HFFc6 (cell line): Measurements from ENCODE around the gene SLC16A12. TPM values are rescaled to one million over a fixed set of nuclear protein-coding genes. Genes with fewer than 3 reads are reported as not detected.
"Not testable (repeated sequence)": the region's sequence is repeated elsewhere in the genome, so short reads cannot be mapped to it uniquely, and the experiment has no call there.

Experiments used
- DNase-seq: peaks from one replicate; pipeline ENCODE4 v3.0.0-alpha.2; 2018
- H3K27ac Mint-ChIP-seq: 2 replicates; pipeline ENCODE4 v1.8.0; 2020; ENCODE audit warnings: mild to moderate bottlenecking, mixed read lengths
- H3K27me3 Mint-ChIP-seq: 2 replicates; pipeline ENCODE4 v1.8.0; 2021; ENCODE audit warnings: mild to moderate bottlenecking, moderate library complexity, mixed read lengths; ENCODE audit not compliant: insufficient read depth
- H3K36me3 Mint-ChIP-seq: 2 replicates; pipeline ENCODE4 v1.8.0; 2021; ENCODE audit warnings: low read depth, mixed read lengths
- H3K4me1 Mint-ChIP-seq: 2 replicates; pipeline ENCODE4 v1.8.0; 2020; ENCODE audit warnings: low read depth, mixed read lengths
- H3K4me3 Mint-ChIP-seq: 2 replicates; pipeline ENCODE4 v1.8.0; 2020; ENCODE audit warnings: mild to moderate bottlenecking, moderate library complexity, mixed read lengths
- H3K9me3 Mint-ChIP-seq: 2 replicates; pipeline ENCODE4 v1.8.0; 2020; ENCODE audit warnings: mild to moderate bottlenecking, mixed read lengths
- total RNA-seq, 6 experiments: library from RNA; stranded (reverse); fragmentation: NEBNext Ultra II Directional; extraction: Animal tissue kit (Norgen Biotek cat#: 25700); gene quantifications; 2 replicates in 1 of 6; 3 replicates in 5 of 6; pipeline ENCODE4 v1.2.3, GENCODE V29; 2021
- TF ChIP-seq, protein P1 (sequence below): fragments of 200-600 bp; sonication (generic); IDR thresholded peaks from 2 replicates; pipeline ENCODE4 v1.5.0; 2021; ENCODE audit warnings: antibody characterized with exemption, mild to moderate bottlenecking

The SLC16A12 gene
- total RNA-seq, 6 experiments from 2014 or later: not detected

DNA sequence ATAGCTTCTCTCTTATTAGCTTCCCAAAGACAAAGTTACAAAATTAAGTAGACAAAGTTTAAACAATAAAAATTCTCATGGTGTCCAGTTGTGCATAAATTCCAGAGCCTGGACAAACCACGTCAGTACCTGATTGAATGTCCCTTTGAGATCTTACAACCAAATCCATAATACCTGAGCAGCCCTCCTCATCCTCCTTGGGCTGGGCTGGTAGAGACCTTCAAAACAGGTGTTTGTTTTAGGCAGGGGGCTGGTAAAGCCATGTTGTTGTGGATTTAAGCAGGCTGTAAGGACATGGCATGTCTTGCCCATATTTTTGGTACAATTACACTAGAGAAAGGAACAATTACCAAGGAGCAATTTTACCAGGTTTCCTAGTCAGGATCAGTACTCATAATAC, 118.9 kb downstream of the SLC16A12 start:
- Mint-ChIP-seq H3K27ac (peak overlapping the region; percentile 96), H3K9me3 (peaks cover 11% of the 10 kb centered on the region), H3K4me3 (peak overlapping the region; percentile 94), H3K36me3 (peaks cover 35% of the 10 kb centered on the region), H3K4me1 (peaks cover 54% of the 10 kb centered on the region), H3K27me3 (no peaks in the 10 kb centered on the region)
- no peak for DNase-seq
- TF ChIP-seq, protein P1, sequence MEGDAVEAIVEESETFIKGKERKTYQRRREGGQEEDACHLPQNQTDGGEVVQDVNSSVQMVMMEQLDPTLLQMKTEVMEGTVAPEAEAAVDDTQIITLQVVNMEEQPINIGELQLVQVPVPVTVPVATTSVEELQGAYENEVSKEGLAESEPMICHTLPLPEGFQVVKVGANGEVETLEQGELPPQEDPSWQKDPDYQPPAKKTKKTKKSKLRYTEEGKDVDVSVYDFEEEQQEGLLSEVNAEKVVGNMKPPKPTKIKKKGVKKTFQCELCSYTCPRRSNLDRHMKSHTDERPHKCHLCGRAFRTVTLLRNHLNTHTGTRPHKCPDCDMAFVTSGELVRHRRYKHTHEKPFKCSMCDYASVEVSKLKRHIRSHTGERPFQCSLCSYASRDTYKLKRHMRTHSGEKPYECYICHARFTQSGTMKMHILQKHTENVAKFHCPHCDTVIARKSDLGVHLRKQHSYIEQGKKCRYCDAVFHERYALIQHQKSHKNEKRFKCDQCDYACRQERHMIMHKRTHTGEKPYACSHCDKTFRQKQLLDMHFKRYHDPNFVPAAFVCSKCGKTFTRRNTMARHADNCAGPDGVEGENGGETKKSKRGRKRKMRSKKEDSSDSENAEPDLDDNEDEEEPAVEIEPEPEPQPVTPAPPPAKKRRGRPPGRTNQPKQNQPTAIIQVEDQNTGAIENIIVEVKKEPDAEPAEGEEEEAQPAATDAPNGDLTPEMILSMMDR: no peak

DNA sequence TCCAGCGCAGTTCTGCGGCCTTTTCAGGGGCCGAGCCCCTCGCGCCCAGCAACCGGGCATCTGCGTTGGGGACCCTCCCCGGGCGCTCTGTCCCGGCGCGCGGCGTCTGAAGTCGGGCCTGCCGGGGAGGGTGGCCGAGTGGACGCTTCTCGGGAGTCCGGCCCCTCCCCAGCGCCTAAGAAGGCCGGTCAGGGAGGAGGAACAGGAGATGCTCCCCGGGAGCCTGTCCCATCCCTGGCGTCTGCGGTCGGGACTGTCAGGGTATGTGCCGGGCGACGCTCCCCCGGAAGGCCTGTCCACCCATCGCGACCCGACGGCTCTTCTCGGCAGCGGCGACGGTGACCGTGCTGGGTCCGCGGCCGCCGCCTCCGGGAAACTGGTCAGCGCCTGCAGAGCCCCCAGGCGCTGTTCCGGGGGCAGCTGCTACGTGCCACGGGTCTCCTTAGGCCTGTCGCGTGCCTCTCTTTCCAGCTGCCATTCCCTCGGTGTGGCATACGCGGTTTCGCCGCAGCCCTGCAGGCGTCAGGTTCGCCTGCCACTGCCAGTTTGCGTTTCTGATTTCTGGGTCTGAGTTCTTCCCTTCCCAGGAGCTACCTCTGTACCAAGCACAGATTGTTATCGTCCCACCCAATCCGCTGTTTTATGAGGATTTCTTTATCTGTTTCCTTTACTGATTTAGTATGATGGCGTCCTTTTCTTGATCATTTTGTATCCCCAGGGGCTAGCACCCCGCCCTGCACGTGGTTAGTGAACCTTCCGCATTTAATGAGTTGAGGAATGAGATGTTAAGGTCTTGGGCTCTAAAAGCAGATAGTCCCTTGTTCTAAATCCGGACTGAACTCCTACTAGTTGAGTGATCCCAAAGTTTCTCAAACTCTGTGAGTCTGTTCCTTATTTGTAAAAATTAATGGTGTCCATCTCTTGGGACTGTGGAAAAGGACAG, 120.2 kb downstream of the SLC16A12 start:
- Mint-ChIP-seq H3K4me3 (peak overlapping the region; percentile 94), H3K27ac (peak overlapping the region; percentile 96), H3K9me3 (peaks cover 11% of the 10 kb centered on the region), H3K27me3 (no peaks in the 10 kb centered on the region), H3K36me3 (peaks cover 24% of the 10 kb centered on the region), H3K4me1 (peaks cover 47% of the 10 kb centered on the region)
- peak; percentile 27 for DNase-seq
- TF ChIP-seq, protein P1: no peak; the same call in 1 of the 2 replicates

DNA sequence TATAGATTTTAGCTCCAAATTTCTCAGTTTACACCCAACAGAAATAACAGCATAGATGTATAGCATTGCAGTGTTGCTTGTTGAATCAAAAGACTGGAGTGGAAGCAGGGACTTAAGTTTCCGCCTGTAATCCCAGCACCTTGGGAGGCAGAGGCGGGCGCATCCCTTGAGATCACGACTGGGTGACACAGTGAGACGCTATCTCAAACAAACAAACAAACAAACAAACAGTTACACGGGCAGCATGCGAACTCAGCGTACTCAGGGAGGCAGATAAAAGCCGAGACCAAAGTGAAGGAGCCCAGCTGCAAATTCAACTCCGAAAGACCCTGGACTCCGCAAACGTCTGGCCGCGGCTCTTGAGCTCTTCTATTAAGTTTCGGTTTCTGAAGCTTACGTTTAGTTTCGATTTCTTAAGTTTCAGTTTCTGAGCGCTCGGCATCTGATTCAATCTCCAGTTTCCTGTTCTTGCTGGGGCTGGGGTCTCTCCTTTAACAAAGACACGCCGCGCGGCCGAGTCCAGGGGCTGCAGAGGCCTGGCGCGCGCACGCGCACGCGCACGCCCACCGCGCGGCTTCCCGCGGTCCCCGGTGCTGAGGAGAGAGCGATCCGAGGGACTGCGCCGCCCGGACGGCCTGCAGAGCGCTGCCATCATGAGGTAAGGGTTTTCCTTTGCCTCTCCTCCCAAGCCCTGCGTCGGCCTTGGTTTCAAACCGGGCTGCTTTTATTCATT, 121.1 kb downstream of the SLC16A12 start, which contains the start of gene IFIT5:
Gene IFIT5 (plus strand): TSS at position 423 of the 733 bp plus-strand sequence. CDS start 231 bp downstream, at position 654.
- peaks cover 11% of the 10 kb centered on the region for H3K9me3 Mint-ChIP-seq
- H3K36me3 Mint-ChIP-seq: peaks cover 23% of the 10 kb centered on the region
- H3K4me1 Mint-ChIP-seq: peaks cover 43% of the 10 kb centered on the region
- TF ChIP-seq, protein P1: no peak; the same call in 1 of the 2 replicates
- no peaks in the 10 kb centered on the region for H3K27me3 Mint-ChIP-seq
- H3K4me3 Mint-ChIP-seq: peak within 1 kb of the TSS; percentile 94
- peak within 1 kb of the TSS; percentile 96 for H3K27ac Mint-ChIP-seq
- peak; percentile 52 for DNase-seq

DNA sequence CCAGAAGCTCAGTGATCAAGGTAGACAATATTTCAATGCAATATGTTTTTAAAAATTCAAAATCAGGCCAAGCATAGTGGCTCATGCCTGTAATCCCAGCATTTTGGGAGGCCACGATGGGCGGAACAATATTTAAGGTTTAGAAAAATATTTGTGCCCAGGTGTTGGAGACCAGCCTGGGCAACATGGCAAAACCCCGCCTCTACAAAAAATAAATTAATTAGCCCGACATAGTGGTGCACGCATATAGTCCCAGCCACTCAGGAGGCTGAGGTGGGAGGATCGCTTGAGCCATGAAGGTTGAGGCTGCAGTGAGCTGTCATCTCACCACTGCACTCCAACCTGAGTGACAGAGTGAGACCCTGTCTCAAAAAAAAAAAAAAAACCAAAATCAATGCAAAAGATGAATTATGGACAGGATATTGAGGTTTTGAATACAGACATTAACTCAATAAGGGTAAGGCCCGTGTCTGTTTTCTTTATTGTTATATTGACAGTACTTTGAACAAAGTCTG, 121.9 kb downstream of the SLC16A12 start:
- TF ChIP-seq, protein P1: no peak
- Mint-ChIP-seq H3K36me3 (peaks cover 29% of the 10 kb centered on the region), H3K4me1 (peaks cover 37% of the 10 kb centered on the region), H3K27ac (peak overlapping the region; percentile 96), H3K4me3 (peak overlapping the region; percentile 94), H3K27me3 (no peaks in the 10 kb centered on the region), H3K9me3 (peaks cover 11% of the 10 kb centered on the region)
- DNase-seq: no peak

DNA sequence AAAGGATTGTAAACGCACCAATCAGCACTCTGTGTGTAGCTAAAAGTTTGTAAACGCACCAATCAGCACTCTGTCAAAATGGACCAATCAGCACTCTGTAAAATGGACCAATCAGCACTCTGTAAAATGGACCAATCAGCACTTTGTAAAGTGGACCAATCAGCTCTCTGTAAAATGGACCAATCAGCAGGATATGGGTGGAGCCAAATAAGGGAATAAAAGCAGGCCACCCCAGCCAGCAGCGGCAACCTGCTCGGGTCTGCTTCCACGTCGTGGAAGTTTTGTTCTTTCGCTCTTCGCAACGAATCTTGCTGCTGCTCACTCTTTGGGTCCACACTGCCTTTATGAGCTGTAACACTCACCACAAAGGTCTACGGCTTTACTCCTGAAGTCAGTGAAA, 123.1 kb downstream of the SLC16A12 start:
- peak; percentile 27 for DNase-seq
- Mint-ChIP-seq H3K9me3 (peaks cover 11% of the 10 kb centered on the region), H3K4me1 (peaks cover 26% of the 10 kb centered on the region), H3K36me3 (peaks cover 38% of the 10 kb centered on the region)
- H3K4me3 Mint-ChIP-seq, H3K27ac Mint-ChIP-seq, H3K27me3 Mint-ChIP-seq: not testable (repeated sequence)

DNA sequence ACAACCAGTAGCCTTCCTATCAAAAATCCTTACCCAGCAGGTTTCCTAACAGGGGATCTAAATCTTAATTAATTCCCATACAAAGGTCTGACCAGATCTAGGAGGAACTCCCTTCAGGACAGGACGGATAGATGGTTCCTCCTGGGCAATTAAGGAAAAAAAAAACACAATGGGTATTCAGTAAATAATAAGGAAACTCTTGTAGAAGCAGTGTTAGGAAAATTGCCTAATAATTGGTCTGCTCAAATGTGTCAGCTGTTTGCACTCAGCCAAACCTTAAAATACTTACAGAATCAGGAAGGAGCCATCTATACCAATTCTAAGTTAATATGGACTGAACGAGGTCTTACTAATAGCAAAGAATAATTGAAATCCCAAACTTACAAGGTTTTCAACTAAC, 124.3 kb downstream of the SLC16A12 start:
- H3K4me1 Mint-ChIP-seq: peaks cover 17% of the 10 kb centered on the region
- not testable (repeated sequence) for DNase-seq, H3K4me3 Mint-ChIP-seq, H3K27ac Mint-ChIP-seq, H3K27me3 Mint-ChIP-seq
- H3K36me3 Mint-ChIP-seq: peaks cover 43% of the 10 kb centered on the region
- H3K9me3 Mint-ChIP-seq: peaks cover 14% of the 10 kb centered on the region

DNA sequence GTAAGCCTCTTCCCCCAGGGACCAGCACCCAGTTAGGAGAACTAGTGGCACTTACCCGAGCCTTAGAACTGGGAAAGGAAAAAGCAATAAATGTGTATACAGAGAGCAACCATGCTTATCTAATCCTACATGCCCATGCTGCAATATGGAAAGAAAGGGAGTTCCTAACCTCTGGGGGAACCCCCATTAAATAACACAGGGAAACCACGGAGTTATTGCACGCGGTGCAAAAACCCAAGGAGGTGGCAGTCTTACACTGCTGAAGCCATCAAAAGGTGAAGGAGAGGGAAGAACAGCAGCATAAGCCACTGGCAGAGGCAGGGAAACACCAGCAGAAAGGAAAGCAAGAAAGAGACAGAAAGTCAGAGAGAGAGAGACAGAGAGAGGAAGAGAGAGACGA, 124.8 kb downstream of the SLC16A12 start:
- DNase-seq, H3K4me3 Mint-ChIP-seq, H3K27ac Mint-ChIP-seq, H3K27me3 Mint-ChIP-seq: not testable (repeated sequence)
- Mint-ChIP-seq H3K4me1 (peaks cover 11% of the 10 kb centered on the region), H3K36me3 (peaks cover 45% of the 10 kb centered on the region), H3K9me3 (peaks cover 14% of the 10 kb centered on the region)

DNA sequence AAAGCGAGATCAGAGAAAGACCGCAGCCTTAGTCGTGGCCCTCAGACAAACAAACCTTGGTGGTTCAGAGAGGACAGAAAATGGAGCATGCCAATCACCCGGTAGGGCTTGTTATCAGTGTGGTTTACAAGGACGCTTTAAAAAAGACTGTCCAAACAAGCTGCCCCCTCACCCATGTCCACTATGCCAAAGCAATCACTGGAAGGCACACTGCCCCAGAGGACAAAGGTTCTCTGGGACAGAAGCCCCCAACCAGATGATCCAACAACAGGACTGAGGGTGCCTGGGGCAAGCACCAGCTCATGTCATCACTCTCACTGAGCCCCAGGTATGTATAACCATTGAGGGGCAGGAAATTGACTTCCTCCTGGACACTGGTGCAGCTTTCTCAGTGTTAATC, 126.1 kb downstream of the SLC16A12 start:
- not testable (repeated sequence) for H3K27me3 Mint-ChIP-seq, DNase-seq, H3K27ac Mint-ChIP-seq, H3K4me1 Mint-ChIP-seq, H3K4me3 Mint-ChIP-seq
- peaks cover 14% of the 10 kb centered on the region for H3K9me3 Mint-ChIP-seq
- H3K36me3 Mint-ChIP-seq: peaks cover 53% of the 10 kb centered on the region

DNA sequence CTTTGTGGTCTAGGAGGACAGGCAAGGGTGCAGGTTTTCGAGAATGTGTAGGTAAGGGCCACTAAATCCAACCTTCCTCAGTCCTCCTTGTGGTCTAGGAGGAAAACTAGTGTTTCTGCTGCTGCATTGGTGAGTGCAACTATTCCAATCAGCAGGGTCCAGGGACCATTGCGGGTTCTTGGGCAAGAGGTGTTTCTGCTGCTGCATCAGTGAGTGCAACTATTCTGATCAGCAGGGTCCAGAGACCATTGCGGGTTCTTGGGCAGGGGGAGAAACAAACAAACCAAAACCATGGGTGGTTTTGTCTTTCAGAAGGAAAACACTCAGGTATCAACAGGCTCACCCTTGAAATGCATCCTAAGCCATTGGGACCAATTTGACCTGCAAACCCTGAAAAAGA, 127.6 kb downstream of the SLC16A12 start:
- H3K27me3 Mint-ChIP-seq, H3K27ac Mint-ChIP-seq, H3K4me3 Mint-ChIP-seq, DNase-seq, H3K4me1 Mint-ChIP-seq: not testable (repeated sequence)
- peaks cover 62% of the 10 kb centered on the region for H3K36me3 Mint-ChIP-seq
- peaks cover 14% of the 10 kb centered on the region for H3K9me3 Mint-ChIP-seq
